ENCODE results near the gene TP53BP1. TPM values are rescaled to one million over a fixed set of nuclear protein-coding genes. Genes with fewer than 3 reads are reported as not detected.
"Not testable (repeated sequence)": the region's sequence is repeated elsewhere in the genome, so short reads cannot be mapped to it uniquely, and the experiment has no call there.

The TP53BP1 gene
- total RNA-seq, 2 donors from 2014 or later = 23.1 to 34.2 TPM

- Histone ChIP-seq H3K27ac (no peak overlapping the region), H3K9me3 (no peaks in the 10 kb centered on the region), H3K4me1 (no peaks in the 10 kb centered on the region), H3K4me3 (no peak overlapping the region), H3K36me3 (peaks cover 85% of the 10 kb centered on the region), H3K27me3 (no peaks in the 10 kb centered on the region)
- DNase-seq (ENCODE audit: low spot score) = no peak
- TF ChIP-seq CTCF (IDR thresholded peaks at IDR 0.05) = no peak
Observed at GRCh38 chr15:43403616-43404015, 89.3 kb downstream of the TP53BP1 start.

- Histone ChIP-seq H3K36me3 (peaks cover 84% of the 10 kb centered on the region), H3K4me1 (no peaks in the 10 kb centered on the region), H3K27ac (no peak overlapping the region)
Observed at GRCh38 chr15:43402255-43402654, 90.7 kb downstream of the TP53BP1 start.

GRCh38 chr15:43393592-43393991 is 99.4 kb downstream of the TP53BP1 start:
- not testable (repeated sequence) for H3K4me1 ChIP-seq; H3K27me3 ChIP-seq; H3K4me3 ChIP-seq; DNase-seq (ENCODE audit: low spot score); H3K9me3 ChIP-seq; H3K27ac ChIP-seq
- H3K36me3 ChIP-seq = peaks cover 47% of the 10 kb centered on the region

More at GRCh38 chr15:43402255-43402654, 90.7 kb downstream of the TP53BP1 start:
- no peak for TF ChIP-seq CTCF (IDR thresholded peaks at IDR 0.05)
- Histone ChIP-seq H3K4me3 (no peak overlapping the region), H3K27me3 (no peaks in the 10 kb centered on the region), H3K9me3 (no peaks in the 10 kb centered on the region)
- no peak for DNase-seq (ENCODE audit: low spot score)

GRCh38 chr15:43390723-43391122 is 102.2 kb downstream of the TP53BP1 start:
- Histone ChIP-seq H3K27ac (no peak overlapping the region), H3K36me3 (peaks cover 46% of the 10 kb centered on the region)

GRCh38 chr15:43383070-43383469 is 109.9 kb downstream of the TP53BP1 start:
- Histone ChIP-seq H3K27me3 (no peaks in the 10 kb centered on the region), H3K36me3 (peaks cover 48% of the 10 kb centered on the region), H3K9me3 (no peaks in the 10 kb centered on the region), H3K4me3 (no peak overlapping the region), H3K27ac (no peak overlapping the region), H3K4me1 (no peaks in the 10 kb centered on the region)
- TF ChIP-seq CTCF (IDR thresholded peaks at IDR 0.05) = no peak
- no peak for DNase-seq (ENCODE audit: low spot score)

More at GRCh38 chr15:43390723-43391122, 102.2 kb downstream of the TP53BP1 start:
- DNase-seq (ENCODE audit: low spot score) = no peak
- no peaks in the 10 kb centered on the region for H3K4me1 ChIP-seq
- no peaks in the 10 kb centered on the region for H3K9me3 ChIP-seq
- H3K27me3 ChIP-seq = no peaks in the 10 kb centered on the region
- TF ChIP-seq CTCF (IDR thresholded peaks at IDR 0.05) = no peak
- no peak overlapping the region for H3K4me3 ChIP-seq

GRCh38 chr15:43382310-43382709 is 110.6 kb downstream of the TP53BP1 start:
- no peak for TF ChIP-seq CTCF (IDR thresholded peaks at IDR 0.05)
- H3K4me3 ChIP-seq = no peak overlapping the region
- DNase-seq (ENCODE audit: low spot score) = no peak
- peaks cover 40% of the 10 kb centered on the region for H3K36me3 ChIP-seq
- no peak overlapping the region for H3K27ac ChIP-seq
- no peaks in the 10 kb centered on the region for H3K9me3 ChIP-seq
- no peaks in the 10 kb centered on the region for H3K4me1 ChIP-seq
- no peaks in the 10 kb centered on the region for H3K27me3 ChIP-seq

Data from right atrium auricular region (tissue), 2 donors.